MM.1S (cell line): ENCODE results near the gene FAM83G.
A peak's percentile ranks its signal among the peaks of the same experiment; 100 is the strongest.

Experiments
- DNase-seq: peaks from one replicate; pipeline ENCODE4 v3.0.0-alpha.2; 2015
- H2AFZ ChIP-seq: fragments of 300-600 bp; sonication (generic); 2 replicates; pipeline ENCODE4 v1.6.0; 2016; ENCODE audit warnings: antibody characterized with exemption, low read length
- H3F3A ChIP-seq: fragments of 300-600 bp; sonication (generic); 2 replicates; pipeline ENCODE4 v1.6.1; 2016; ENCODE audit warnings: mild to moderate bottlenecking, antibody characterized with exemption, low read length, moderate library complexity, mixed read lengths; ENCODE audit not compliant: insufficient read depth
- H3K27ac ChIP-seq: fragments of 300-600 bp; sonication (generic); 2 replicates; pipeline ENCODE4 v1.5.1; 2016; ENCODE audit warnings: mild to moderate bottlenecking, low read length
- H3K27me3 ChIP-seq: fragments of 300-600 bp; sonication (generic); replicated peaks from 2 replicates; pipeline ENCODE4 v1.6.0; 2016; ENCODE audit warnings: low read length; ENCODE audit not compliant: insufficient read depth
- H3K36me3 ChIP-seq: fragments of 300-600 bp; sonication (generic); replicated peaks from 2 replicates; pipeline ENCODE4 v1.6.1; 2016; ENCODE audit warnings: mild to moderate bottlenecking, low read length, mixed read lengths; ENCODE audit not compliant: insufficient read depth
- H3K4me1 ChIP-seq: fragments of 300-600 bp; sonication (generic); 2 replicates; pipeline ENCODE4 v1.6.1; 2016; ENCODE audit warnings: low read length, mixed read lengths
- H3K4me2 ChIP-seq: fragments of 300-600 bp; sonication (generic); 2 replicates; pipeline ENCODE4 v1.6.0; 2016; ENCODE audit warnings: low read depth, low read length
- H3K4me3 ChIP-seq: fragments of 300-600 bp; sonication (generic); 2 replicates; pipeline ENCODE4 v1.5.1; 2016; ENCODE audit warnings: low read length, mixed read lengths
- H3K79me2 ChIP-seq: fragments of 300-600 bp; sonication (generic); 2 replicates; pipeline ENCODE4 v1.6.1; 2016; ENCODE audit warnings: mixed run types, low read length, mixed read lengths
- H3K9ac ChIP-seq: fragments of 300-600 bp; sonication (generic); 2 replicates; pipeline ENCODE4 v1.6.1; 2016; ENCODE audit warnings: low read length, mixed read lengths
- H3K9me2 ChIP-seq: fragments of 300-600 bp; sonication (generic); replicated peaks from 2 replicates; pipeline ENCODE4 v1.6.1; 2016; ENCODE audit warnings: mild to moderate bottlenecking, low read length, mixed read lengths; ENCODE audit not compliant: insufficient read depth
- H3K9me3 ChIP-seq: fragments of 300-600 bp; sonication (generic); replicated peaks from 2 replicates; pipeline ENCODE4 v1.6.1; 2016; ENCODE audit warnings: mild to moderate bottlenecking, low read length, mixed read lengths; ENCODE audit not compliant: insufficient read depth
- H4K20me1 ChIP-seq: fragments of 300-600 bp; sonication (generic); 2 replicates; pipeline ENCODE4 v1.6.1; 2016; ENCODE audit warnings: mild to moderate bottlenecking, low read length, moderate library complexity, mixed read lengths; ENCODE audit not compliant: insufficient read depth
- CTCF ChIP-seq: fragments of 300-600 bp; sonication (generic); IDR thresholded peaks from 2 replicates; pipeline ENCODE4 v1.5.1; 2016; ENCODE audit warnings: antibody characterized with exemption, low read length, mixed read lengths
- EZH2 ChIP-seq: fragments of 300-600 bp; sonication (generic); optimal IDR thresholded peaks from 2 replicates; pipeline ENCODE3; 2017; ENCODE audit warnings: low read depth, mild to moderate bottlenecking, antibody characterized with exemption, low read length, mixed read lengths
- EZH2phosphoT487 ChIP-seq: fragments of 300-600 bp; sonication (generic); IDR thresholded peaks from 2 replicates; pipeline ENCODE4 v1.6.1; 2018; ENCODE audit warnings: antibody characterized with exemption, low read length

Gene FAM83G

GRCh38 chr17:18994631-18995030 is 9.9 kb downstream of the FAM83G start:
- no peak for DNase-seq
- no peak overlapping the region for H2AFZ ChIP-seq
- H3K36me3 ChIP-seq: no peaks in the 10 kb centered on the region
- peaks cover 8% of the 10 kb centered on the region; the same call in 1 of the 2 replicates for H3F3A ChIP-seq
- H4K20me1 ChIP-seq: no peaks in the 10 kb centered on the region
- no peaks in the 10 kb centered on the region for H3K9me2 ChIP-seq
- H3K9ac ChIP-seq: no peak overlapping the region
- no peaks in the 10 kb centered on the region for H3K9me3 ChIP-seq
- no peak for TF ChIP-seq EZH2
- TF ChIP-seq CTCF: no peak
- no peak for TF ChIP-seq EZH2phosphoT487
- H3K4me3 ChIP-seq: no peak overlapping the region
- H3K4me1 ChIP-seq: peaks cover 24% of the 10 kb centered on the region
- H3K79me2 ChIP-seq: peaks cover 58% of the 10 kb centered on the region
- no peak overlapping the region for H3K4me2 ChIP-seq
- no peak overlapping the region for H3K27ac ChIP-seq
- H3K27me3 ChIP-seq: no peaks in the 10 kb centered on the region

- Histone ChIP-seq H3K4me1 (peaks cover 24% of the 10 kb centered on the region), H3K27me3 (no peaks in the 10 kb centered on the region), H3F3A (peaks cover 8% of the 10 kb centered on the region; the same call in 1 of the 2 replicates), H3K27ac (peak overlapping the region; percentile 51; the same call in 1 of the 2 replicates), H2AFZ (no peak overlapping the region), H3K9me2 (no peaks in the 10 kb centered on the region), H3K4me3 (no peak overlapping the region), H3K36me3 (no peaks in the 10 kb centered on the region), H3K9me3 (no peaks in the 10 kb centered on the region), H3K9ac (no peak overlapping the region), H3K4me2 (peak overlapping the region; percentile 82), H4K20me1 (no peaks in the 10 kb centered on the region), H3K79me2 (peaks cover 58% of the 10 kb centered on the region)
- TF ChIP-seq EZH2: no peak
- TF ChIP-seq CTCF: no peak
- TF ChIP-seq EZH2phosphoT487: no peak
- no peak for DNase-seq
Observed at GRCh38 chr17:18993905-18994526, 10.5 kb downstream of the FAM83G start.

- H3K36me3 ChIP-seq: no peaks in the 10 kb centered on the region
- H3K9ac ChIP-seq: no peak overlapping the region
- peak overlapping the region; percentile 26; the same call in 1 of the 2 replicates for H3K4me3 ChIP-seq
- TF ChIP-seq EZH2phosphoT487 (no peak), CTCF (no peak), EZH2 (no peak)
- no peak overlapping the region for H2AFZ ChIP-seq
- H3K79me2 ChIP-seq: peaks cover 58% of the 10 kb centered on the region
- DNase-seq: peak; percentile 91
- peaks cover 24% of the 10 kb centered on the region for H3K4me1 ChIP-seq
- H3K9me2 ChIP-seq: no peaks in the 10 kb centered on the region
- H3K27me3 ChIP-seq: no peaks in the 10 kb centered on the region
- H3K4me2 ChIP-seq: peak overlapping the region; percentile 82
- no peaks in the 10 kb centered on the region for H3K9me3 ChIP-seq
- H3K27ac ChIP-seq: peak overlapping the region; percentile 51; the same call in 1 of the 2 replicates
- no peaks in the 10 kb centered on the region for H4K20me1 ChIP-seq
- H3F3A ChIP-seq: peaks cover 8% of the 10 kb centered on the region; the same call in 1 of the 2 replicates
Observed at GRCh38 chr17:18992454-18993130, 12.0 kb downstream of the FAM83G start.
